H1 (cell line): ENCODE results near the gene SOHLH1. TPM values are rescaled to one million over a fixed set of nuclear protein-coding genes. Genes with fewer than 3 reads are reported as not detected.

Experiments used
- CTCF ChIA-PET: fragments of 300-600 bp; sonication (Branson Sonifier 250); formaldehyde crosslinking; loops from one replicate; lab custom pipeline; 2021; ENCODE audit not compliant: partially characterized antibody; lab: Charles Lee
- POLR2A ChIA-PET: fragments of 300-600 bp; sonication (Branson Sonifier 250); formaldehyde crosslinking; loops from one replicate; lab custom pipeline; 2021; ENCODE audit warnings: inconsistent platforms; ENCODE audit not compliant: partially characterized antibody; lab: Charles Lee
- DNase-seq, 2 experiments: peaks; one replicate each; pipeline versions ENCODE4 v3.0.0 to v3.0.0-alpha.2; 2010 to 2022; ENCODE audit warnings: low spot score in 2 of 2, low read depth in 1 of 2, mixed read lengths in 1 of 2
- FAIRE-seq: peaks from 2 replicates; lab custom pipeline; 2011; peaks lifted over from hg19 to GRCh38; lab: Jason Lieb, UNC
- H2AFZ ChIP-seq: 2 replicates; pipeline ENCODE4 v1.8.1; 2012; ENCODE audit warnings: low read length, inconsistent platforms
- H2AK5ac ChIP-seq: 2 replicates; pipeline ENCODE4 v1.6.1; 2013; ENCODE audit warnings: low read depth, low read length
- H2BK120ac ChIP-seq: replicated peaks from 2 replicates; pipeline ENCODE3; 2013; ENCODE audit warnings: low read depth, low read length, inconsistent platforms
- H2BK12ac ChIP-seq: 2 replicates; pipeline ENCODE4 v1.6.1; 2013; ENCODE audit warnings: low read depth, low read length
- H2BK15ac ChIP-seq: 2 replicates; pipeline ENCODE4 v1.6.1; 2013; ENCODE audit warnings: low read length
- H2BK20ac ChIP-seq: 2 replicates; pipeline ENCODE4 v1.6.1; 2013; ENCODE audit warnings: low read length
- H2BK5ac ChIP-seq: 2 replicates; pipeline ENCODE4 v1.6.1; 2013; ENCODE audit warnings: low read depth, low read length
- H3K14ac ChIP-seq: 2 replicates; pipeline ENCODE4 v1.6.1; 2013; ENCODE audit warnings: inconsistent platforms; ENCODE audit not compliant: insufficient read length
- H3K18ac ChIP-seq: 2 replicates; pipeline ENCODE4 v1.6.1; 2013; ENCODE audit warnings: low read length; ENCODE audit errors: extremely low read depth
- H3K23ac ChIP-seq: 2 replicates; pipeline ENCODE4 v1.6.1; 2013; ENCODE audit warnings: inconsistent platforms; ENCODE audit not compliant: insufficient read length
- H3K23me2 ChIP-seq: 2 replicates; pipeline ENCODE4 v1.6.1; 2013; ENCODE audit warnings: low read depth, low read length
- H3K27ac ChIP-seq: 2 replicates; pipeline ENCODE4 v1.6.1; 2011; ENCODE audit warnings: low read depth, low read length, inconsistent platforms
- H3K27me3 ChIP-seq, 4 experiments: replicated peaks in 1 of 4; 1 replicate in 1 of 4; 2 replicates in 3 of 4; pipeline versions ENCODE4 v1.6.1 to v1.8.1; 2011 to 2013; ENCODE audit warnings: low read length in 3 of 4, mild to moderate bottlenecking in 3 of 4, inconsistent platforms in 2 of 4, mixed read lengths in 2 of 4, moderate library complexity in 1 of 4; ENCODE audit not compliant: control insufficient read depth in 3 of 4, insufficient read depth in 3 of 4; ENCODE audit errors: extremely low read depth in 1 of 4
- H3K36me3 ChIP-seq, 4 experiments: 2 replicates each; pipeline versions ENCODE4 v1.6.1 to v1.8.1; 2011 to 2013; ENCODE audit warnings: mild to moderate bottlenecking in 4 of 4, low read length in 3 of 4, moderate library complexity in 2 of 4, control low read depth in 1 of 4, inconsistent platforms in 1 of 4; ENCODE audit not compliant: insufficient read depth in 4 of 4, control insufficient read depth in 2 of 4
- H3K4ac ChIP-seq: replicated peaks from 2 replicates; pipeline ENCODE3; 2013; ENCODE audit warnings: low read length, low read depth, mixed read lengths, inconsistent platforms; ENCODE audit not compliant: insufficient read length
- H3K4me1 ChIP-seq, 4 experiments: replicated peaks in 1 of 4; 1 replicate in 1 of 4; 2 replicates in 3 of 4; pipeline versions ENCODE4 v1.6.1 to v1.8.1; 2011 to 2013; ENCODE audit warnings: low read length in 3 of 4, inconsistent platforms in 2 of 4, mixed read lengths in 1 of 4; ENCODE audit not compliant: insufficient read depth in 4 of 4, control insufficient read depth in 3 of 4
- H3K4me2 ChIP-seq, 2 experiments: 2 replicates each; pipeline versions ENCODE4 v1.6.1 to v1.8.1; 2011 to 2013; ENCODE audit warnings: low read depth in 2 of 2, low read length in 2 of 2, control low read depth in 1 of 2, inconsistent platforms in 1 of 2, mild to moderate bottlenecking in 1 of 2; ENCODE audit not compliant: insufficient read depth in 1 of 2
- H3K4me3 ChIP-seq, 4 experiments: fragments of 200-600, 300-600 bp in 1 of 4; sonication (generic), shearing (Covaris generic), sonication (Bioruptor Twin) in 1 of 4; 2 replicates each; pipeline versions ENCODE4 v1.5.1 to v1.8.1; 2011 to 2016; ENCODE audit warnings: low read length in 4 of 4, low read depth in 3 of 4, control low read depth in 2 of 4, inconsistent platforms in 2 of 4, mild to moderate bottlenecking in 2 of 4, mixed read lengths in 1 of 4, moderate library complexity in 1 of 4; ENCODE audit not compliant: insufficient read depth in 2 of 4; ENCODE audit errors: extremely low read depth in 1 of 4
- H3K56ac ChIP-seq: replicated peaks from 2 replicates; pipeline ENCODE3; 2013; ENCODE audit warnings: low read depth, mild to moderate bottlenecking, mixed read lengths, low read length, inconsistent platforms; ENCODE audit not compliant: insufficient read length
- H3K79me1 ChIP-seq: 2 replicates; pipeline ENCODE4 v1.6.1; 2013; ENCODE audit warnings: low read depth, low read length, control low read depth
- H3K79me2 ChIP-seq, 2 experiments: 2 replicates each; pipeline versions ENCODE4 v1.6.1 to v1.8.1; 2012 to 2013; ENCODE audit warnings: low read length in 2 of 2, mild to moderate bottlenecking in 2 of 2, inconsistent platforms in 1 of 2; ENCODE audit not compliant: insufficient read depth in 2 of 2, control insufficient read depth in 1 of 2
- H3K9ac ChIP-seq, 4 experiments: replicated peaks in 1 of 4; 1 replicate in 1 of 4; 2 replicates in 3 of 4; pipeline versions ENCODE4 v1.6.1 to v1.8.1; 2011 to 2013; ENCODE audit warnings: low read depth in 3 of 4, low read length in 3 of 4, control low read depth in 2 of 4, mild to moderate bottlenecking in 2 of 4, moderate library complexity in 2 of 4, inconsistent platforms in 1 of 4; ENCODE audit errors: extremely low read depth in 1 of 4
- H3K9me3 ChIP-seq, 2 experiments: 2 replicates each; pipeline versions ENCODE4 v1.6.1 to v1.8.1; 2012 to 2013; ENCODE audit warnings: mild to moderate bottlenecking in 2 of 2, moderate library complexity in 2 of 2, control low read depth in 1 of 2, inconsistent platforms in 1 of 2, low read depth in 1 of 2, low read length in 1 of 2, mixed read lengths in 1 of 2; ENCODE audit not compliant: insufficient read depth in 2 of 2
- H4K20me1 ChIP-seq, 2 experiments: replicated peaks in 1 of 2; 2 replicates each; pipeline versions ENCODE3 to v1.8.1; 2011 to 2013; ENCODE audit warnings: inconsistent platforms in 2 of 2, low read length in 2 of 2, mild to moderate bottlenecking in 1 of 2; ENCODE audit not compliant: insufficient read depth in 2 of 2, control insufficient read depth in 1 of 2
- H4K5ac ChIP-seq: 2 replicates; pipeline ENCODE4 v1.6.1; 2013; ENCODE audit warnings: low read length, low read depth, mixed read lengths, inconsistent platforms; ENCODE audit not compliant: insufficient read length
- H4K8ac ChIP-seq: 2 replicates; pipeline ENCODE4 v1.8.0; 2013; ENCODE audit warnings: mild to moderate bottlenecking, moderate library complexity, low read length, inconsistent platforms; ENCODE audit not compliant: insufficient read depth; ENCODE audit errors: extremely low read depth
- H4K91ac ChIP-seq: replicated peaks from 2 replicates; pipeline ENCODE3; 2013; ENCODE audit warnings: low read length, mixed read lengths, inconsistent platforms; ENCODE audit not compliant: insufficient read length
- SP2 ChIP-seq: IDR thresholded peaks from 2 replicates; pipeline ENCODE4 v1.6.1; 2012; ENCODE audit warnings: mild to moderate bottlenecking, low read length, inconsistent platforms
- WGBS, 2 experiments: shearing (Covaris generic) in 1 of 2; methylation state at CpG; one replicate each; pipeline versions ENCODE4 v1.1.6 to v1.1.7; 2013 to 2015; ENCODE audit warnings: low lambda C conversion rate in 2 of 2, mixed read lengths in 2 of 2, inconsistent platforms in 1 of 2, low coverage in 1 of 2, missing lambda C conversion rate in 1 of 2; ENCODE audit not compliant: insufficient replicate concordance in 2 of 2, insufficient coverage in 1 of 2, insufficient read length in 1 of 2; ENCODE audit errors: extremely low coverage in 1 of 2, missing lambda C conversion rate in 1 of 2; 5-methylcytosine and 5-hydroxymethylcytosine counted together
- polyA plus RNA-seq, 7 experiments: library from polyadenylated mRNA; depleted of rRNA in 3 of 7; stranded (reverse) in 5 of 7; unstranded in 2 of 7; fragments of >200 nt in 5 of 7; fragments of 200-250 nt in 2 of 7; gene quantifications; 1 replicate in 5 of 7; 2 replicates in 1 of 7; 4 replicates in 1 of 7; pipeline versions ENCODE4 v1.2.1 to v1.2.3, GENCODE V29; 2011 to 2013; ENCODE audit warnings: missing spikeins in 2 of 7, mixed read lengths in 2 of 7
- total RNA-seq: library from RNA; stranded (reverse); fragmentation: NEBNext Ultra II Directional; extraction: Animal tissue kit (Norgen Biotek cat#: 25700); gene quantifications from 2 replicates; pipeline ENCODE4 v1.2.1, GENCODE V29; 2021

Gene SOHLH1
- total and polyA plus RNA-seq, 2 of the 8 experiments (the other 6 are each of a cell fraction or from before 2014, with no cell fraction given), result 0.11 TPM; not detected in 1

DNA sequence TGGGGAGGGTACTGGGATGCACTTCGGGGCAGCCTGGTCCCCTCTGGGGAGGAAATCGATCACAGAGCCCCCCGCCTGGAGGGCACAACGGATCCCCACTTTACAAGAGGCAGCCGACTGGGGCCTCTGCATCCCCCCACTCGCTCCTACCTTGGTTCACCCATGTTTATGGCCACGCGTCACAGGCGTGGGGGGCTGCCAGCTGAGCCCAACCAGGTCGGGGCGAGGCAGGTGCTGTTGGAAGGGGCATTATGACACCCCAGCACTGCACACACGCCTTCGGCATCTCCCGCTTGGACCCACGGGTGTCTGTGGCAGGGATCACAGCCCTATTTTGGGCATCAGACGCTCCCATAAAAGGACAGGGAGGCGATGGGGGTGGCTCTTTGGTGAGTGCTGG, 14.6 kb downstream of the SOHLH1 start:
- Histone ChIP-seq H3K27ac (no peak overlapping the region), H2BK120ac (no peak overlapping the region), H2AFZ (no peak overlapping the region), H3K23me2 (no peaks in the 10 kb centered on the region), H3K79me2 (no peaks in the 10 kb centered on the region), H3K4me3 (no peak overlapping the region)
- CTCF ChIA-PET, result interaction anchor here (1.1 to 1.3 kb wide), 2 partner anchors 9 to 13 kb away, joined by 3 to 4 read pairs; no protein-coding TSS in a partner anchor
- TF ChIP-seq SP2, result no peak
- TF ChIP-seq, all 59 proteins: peak for 0
- Histone ChIP-seq H3K4me2 (no peak overlapping the region), H3K4ac (no peak overlapping the region), H2AK5ac (no peak overlapping the region), H3K14ac (no peak overlapping the region), H3K9me3 (peaks cover 3 to 5% of the 10 kb centered on the region in 2 experiments; a peak in 1 of 4 replicates), H4K5ac (no peak overlapping the region), H3K27me3 (no peaks in the 10 kb centered on the region; a peak in 1 of 7 replicates), H4K20me1 (no peaks in the 10 kb centered on the region), H2BK20ac (no peak overlapping the region), H4K8ac (no peak overlapping the region), H3K18ac (no peak overlapping the region), H2BK5ac (no peak overlapping the region), H2BK15ac (no peak overlapping the region), H3K36me3 (no peaks in the 10 kb centered on the region), H3K79me1 (no peaks in the 10 kb centered on the region), H3K56ac (no peak overlapping the region), H2BK12ac (no peak overlapping the region), H4K91ac (no peak overlapping the region), H3K4me1 (peaks cover 0 to 7% (median under 1%) of the 10 kb centered on the region in 4 experiments; a peak in 4 of 7 replicates), H3K9ac (no peak overlapping the region), H3K23ac (no peak overlapping the region)
- DNase-seq, result no peak
- WGBS, 2 experiments, result 92% methylated on average over 13 of the region's 17 CpGs; no CpG with 5 or more reads in 1 of the 2 experiments
- FAIRE-seq, result no peak
- POLR2A ChIA-PET, result interaction anchor here (0.8 kb wide), 1 partner anchor 12 kb away, joined by 3 read pairs; no protein-coding TSS in a partner anchor
